ENCODE measurements around the gene ASXL1.

- TF ChIP-seq CTCF (IDR thresholded peaks at IDR 0.05) (peak; percentile 79), EZH2 (IDR thresholded peaks at IDR 0.05; ENCODE audit: borderline replicate concordance, insufficient read depth, low read depth, low read length, poor library complexity, severe bottlenecking) (no peak)
These were observed 98.8 kb downstream of the ASXL1 start for GRCh38 chr20:32456869-32457478.
